Keratinocyte (primary cell): Measurements from ENCODE around the gene SCARF2. TPM values are rescaled to one million over a fixed set of nuclear protein-coding genes. Genes with fewer than 3 reads are reported as not detected.
A peak's percentile ranks its signal among the peaks of the same experiment; 100 is the strongest.
"Not testable (repeated sequence)": the region's sequence is repeated elsewhere in the genome, so short reads cannot be mapped to it uniquely, and the experiment has no call there.

Experiments
- DNase-seq: peaks from one replicate; pipeline ENCODE4 v3.0.0-alpha.2; 2011; ENCODE audit warnings: low read depth, missing footprints, low spot score
- FAIRE-seq: peaks from 2 replicates; lab custom pipeline; 2011; peaks lifted over from hg19 to GRCh38; lab: Jason Lieb, UNC
- H2AFZ ChIP-seq: 2 replicates; pipeline ENCODE4 v1.6.0; 2012; ENCODE audit warnings: low read length, control low read depth, inconsistent platforms; ENCODE audit not compliant: control insufficient read depth
- H3K27ac ChIP-seq: 2 replicates; pipeline ENCODE4 v1.5.1; 2011; ENCODE audit warnings: low read length; ENCODE audit not compliant: control insufficient read depth, insufficient read depth
- H3K27me3 ChIP-seq: 3 replicates; pipeline ENCODE4 v1.6.0; 2011; ENCODE audit warnings: low read length; ENCODE audit not compliant: control insufficient read depth, insufficient read depth; ENCODE audit errors: extremely low read depth
- H3K36me3 ChIP-seq, 2 experiments: 2 replicates in 1 of 2; 3 replicates in 1 of 2; pipeline ENCODE4 v1.5.1; 2011; ENCODE audit warnings: low read length in 2 of 2, mild to moderate bottlenecking in 1 of 2; ENCODE audit not compliant: control insufficient read depth in 2 of 2, insufficient read depth in 2 of 2; ENCODE audit errors: extremely low read depth in 1 of 2
- H3K4me1 ChIP-seq: 3 replicates; pipeline ENCODE4 v1.5.1; 2011; ENCODE audit warnings: low read length; ENCODE audit not compliant: control insufficient read depth, insufficient read depth; ENCODE audit errors: extremely low read depth
- H3K4me2 ChIP-seq: 3 replicates; pipeline ENCODE4 v1.6.0; 2011; ENCODE audit warnings: low read depth, low read length; ENCODE audit not compliant: control insufficient read depth, insufficient read depth; ENCODE audit errors: extremely low read depth
- H3K4me3 ChIP-seq, 3 experiments: fragments of 200-600 bp in 1 of 3; sonication (generic) in 1 of 3; 2 replicates in 2 of 3; 3 replicates in 1 of 3; pipeline ENCODE4 v1.5.1; 2011 to 2016; ENCODE audit warnings: low read length in 3 of 3, mild to moderate bottlenecking in 3 of 3, control low read depth in 2 of 3, inconsistent platforms in 1 of 3, low read depth in 1 of 3, mixed read lengths in 1 of 3, mixed run types in 1 of 3, moderate library complexity in 1 of 3; ENCODE audit not compliant: control insufficient read depth in 2 of 3, insufficient read depth in 2 of 3; ENCODE audit errors: extremely low read depth in 1 of 3
- H3K79me2 ChIP-seq: 2 replicates; pipeline ENCODE4 v1.6.0; 2012; ENCODE audit warnings: low read length; ENCODE audit not compliant: control insufficient read depth, insufficient read depth
- H3K9ac ChIP-seq: 3 replicates; pipeline ENCODE4 v1.6.0; 2011; ENCODE audit warnings: low read length; ENCODE audit not compliant: control insufficient read depth, insufficient read depth; ENCODE audit errors: extremely low read depth
- H3K9me1 ChIP-seq: 3 replicates; pipeline ENCODE4 v1.6.0; 2011; ENCODE audit warnings: low read length; ENCODE audit not compliant: control insufficient read depth, insufficient read depth; ENCODE audit errors: extremely low read depth
- H3K9me3 ChIP-seq: 2 replicates; pipeline ENCODE4 v1.5.1; 2012; ENCODE audit warnings: low read depth, low read length; ENCODE audit not compliant: control insufficient read depth
- H4K20me1 ChIP-seq: 3 replicates; pipeline ENCODE4 v1.6.0; 2011; ENCODE audit warnings: low read length; ENCODE audit not compliant: control insufficient read depth, insufficient read depth; ENCODE audit errors: extremely low read depth
- EZH2 ChIP-seq: IDR thresholded peaks from one replicate; pipeline ENCODE4 v1.6.1; 2012; ENCODE audit warnings: inconsistent platforms, mild to moderate bottlenecking, low read length, moderate library complexity
- dilution Hi-C: fragments of 300-500 bp; cut with MboI; formaldehyde crosslinking; loops from one replicate; pipeline ENCODE4 v1.7.0; 2020; ENCODE audit warnings: low sequenced_read_pairs; ENCODE audit not compliant: extremely low pct_ligation_motif_present
- polyA plus RNA-seq, 5 experiments: library from polyadenylated mRNA; depleted of rRNA in 3 of 5; stranded (reverse) in 3 of 5; stranded (forward) in 1 of 5; unstranded in 1 of 5; fragments of >200 nt; gene quantifications; 1 replicate in 1 of 5; 2 replicates in 3 of 5; 3 replicates in 1 of 5; pipeline versions ENCODE4 v1.2.1 to v1.2.3, GENCODE V29; 2011 to 2012; ENCODE audit warnings: missing spikeins in 2 of 5, low read depth in 1 of 5, low replicate concordance in 1 of 5
- TF ChIP-seq, protein P1 (sequence below), 3 experiments: IDR thresholded peaks in 1 of 3; conservative IDR thresholded peaks in 1 of 3; optimal IDR thresholded peaks in 1 of 3; 2 replicates in 2 of 3; 3 replicates in 1 of 3; pipeline versions ENCODE3 to v1.5.1; 2011; ENCODE audit warnings: low read length in 3 of 3, mild to moderate bottlenecking in 3 of 3, moderate library complexity in 2 of 3, control low read depth in 1 of 3, inconsistent platforms in 1 of 3; ENCODE audit not compliant: insufficient read depth in 2 of 3; ENCODE audit errors: extremely low read depth in 1 of 3

SCARF2 gene
- polyA plus RNA-seq, 1 donor (not counting 4 experiments of a cell fraction or from before 2014, with no cell fraction given) = 0.05 TPM

DNA sequence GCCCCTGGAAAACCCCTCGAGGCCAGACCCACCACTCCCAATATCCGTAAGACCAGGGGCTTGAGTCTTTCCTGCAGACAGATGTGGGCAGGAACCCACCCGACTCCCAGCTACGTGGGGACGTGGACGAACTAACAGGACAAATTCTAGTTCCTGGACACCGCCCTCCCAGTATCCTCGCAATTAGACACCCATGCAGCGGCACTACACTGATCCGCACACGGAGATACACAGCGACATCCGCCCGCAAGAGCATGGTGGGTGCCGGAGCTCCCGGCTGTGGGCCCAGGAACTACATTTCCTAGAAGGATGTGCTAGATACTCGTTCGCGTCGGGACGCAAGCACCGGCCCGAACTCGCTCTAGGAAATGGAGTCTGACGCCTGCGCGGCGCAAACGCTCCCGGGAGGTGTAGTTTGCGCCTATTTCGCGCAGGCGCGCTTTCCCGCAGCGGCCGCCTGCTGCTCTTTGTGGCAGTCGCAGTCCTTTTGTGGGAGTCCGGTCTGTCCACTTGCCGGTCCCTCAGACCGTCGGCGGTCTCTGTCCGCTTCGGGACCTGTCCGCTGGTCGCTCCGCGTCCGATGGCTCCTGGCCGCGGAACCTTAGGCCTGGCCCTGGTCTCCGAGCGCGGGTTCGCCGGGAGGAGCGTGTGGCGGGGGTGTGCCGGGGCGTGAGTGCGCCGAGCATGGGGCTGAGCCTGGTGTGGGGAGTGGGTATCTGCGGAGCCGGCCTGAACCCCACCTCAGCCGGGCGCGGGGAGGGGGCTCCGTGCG, 43.7 kb downstream of the SCARF2 start, which contains the start of gene ZNF74:
TSS of gene ZNF74 (plus strand) at position 447 of the 772 bp plus-strand sequence. CDS start 478 bp downstream, outside the sequence.
- Histone ChIP-seq H3K9me1 (no peaks in the 10 kb centered on the region), H3K4me1 (peaks cover 6% of the 10 kb centered on the region), H3K4me2 (peak within 1 kb of the TSS; percentile 87), H2AFZ (peak within 1 kb of the TSS; percentile 93), H3K9ac (peak within 1 kb of the TSS; percentile 75), H3K9me3 (no peaks in the 10 kb centered on the region), H3K27me3 (no peaks in the 10 kb centered on the region), H3K79me2 (peaks cover 11% of the 10 kb centered on the region), H3K27ac (peak within 1 kb of the TSS; percentile 29), H3K4me3 (peak within 1 kb of the TSS; percentile 72 to 88 (median 84)), H3K36me3 (peaks cover 0 to 7% of the 10 kb centered on the region in 2 experiments), H4K20me1 (no peaks in the 10 kb centered on the region)
- DNase-seq = peak; percentile 30
- dilution Hi-C loops = no loop called here
- TF ChIP-seq EZH2 = no peak
- TF ChIP-seq, protein P1, sequence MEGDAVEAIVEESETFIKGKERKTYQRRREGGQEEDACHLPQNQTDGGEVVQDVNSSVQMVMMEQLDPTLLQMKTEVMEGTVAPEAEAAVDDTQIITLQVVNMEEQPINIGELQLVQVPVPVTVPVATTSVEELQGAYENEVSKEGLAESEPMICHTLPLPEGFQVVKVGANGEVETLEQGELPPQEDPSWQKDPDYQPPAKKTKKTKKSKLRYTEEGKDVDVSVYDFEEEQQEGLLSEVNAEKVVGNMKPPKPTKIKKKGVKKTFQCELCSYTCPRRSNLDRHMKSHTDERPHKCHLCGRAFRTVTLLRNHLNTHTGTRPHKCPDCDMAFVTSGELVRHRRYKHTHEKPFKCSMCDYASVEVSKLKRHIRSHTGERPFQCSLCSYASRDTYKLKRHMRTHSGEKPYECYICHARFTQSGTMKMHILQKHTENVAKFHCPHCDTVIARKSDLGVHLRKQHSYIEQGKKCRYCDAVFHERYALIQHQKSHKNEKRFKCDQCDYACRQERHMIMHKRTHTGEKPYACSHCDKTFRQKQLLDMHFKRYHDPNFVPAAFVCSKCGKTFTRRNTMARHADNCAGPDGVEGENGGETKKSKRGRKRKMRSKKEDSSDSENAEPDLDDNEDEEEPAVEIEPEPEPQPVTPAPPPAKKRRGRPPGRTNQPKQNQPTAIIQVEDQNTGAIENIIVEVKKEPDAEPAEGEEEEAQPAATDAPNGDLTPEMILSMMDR (optimal IDR thresholded peaks at IDR 0.05 in 1 of 3, IDR thresholded peaks at IDR 0.05 in 1 of 3, conservative IDR thresholded peaks at IDR 0.05 in 1 of 3; ENCODE audit: extremely low read depth in 1 of 3, insufficient read depth in 2 of 3, low read length in 3 of 3) = no peak
- peak; percentile 88 for FAIRE-seq

DNA sequence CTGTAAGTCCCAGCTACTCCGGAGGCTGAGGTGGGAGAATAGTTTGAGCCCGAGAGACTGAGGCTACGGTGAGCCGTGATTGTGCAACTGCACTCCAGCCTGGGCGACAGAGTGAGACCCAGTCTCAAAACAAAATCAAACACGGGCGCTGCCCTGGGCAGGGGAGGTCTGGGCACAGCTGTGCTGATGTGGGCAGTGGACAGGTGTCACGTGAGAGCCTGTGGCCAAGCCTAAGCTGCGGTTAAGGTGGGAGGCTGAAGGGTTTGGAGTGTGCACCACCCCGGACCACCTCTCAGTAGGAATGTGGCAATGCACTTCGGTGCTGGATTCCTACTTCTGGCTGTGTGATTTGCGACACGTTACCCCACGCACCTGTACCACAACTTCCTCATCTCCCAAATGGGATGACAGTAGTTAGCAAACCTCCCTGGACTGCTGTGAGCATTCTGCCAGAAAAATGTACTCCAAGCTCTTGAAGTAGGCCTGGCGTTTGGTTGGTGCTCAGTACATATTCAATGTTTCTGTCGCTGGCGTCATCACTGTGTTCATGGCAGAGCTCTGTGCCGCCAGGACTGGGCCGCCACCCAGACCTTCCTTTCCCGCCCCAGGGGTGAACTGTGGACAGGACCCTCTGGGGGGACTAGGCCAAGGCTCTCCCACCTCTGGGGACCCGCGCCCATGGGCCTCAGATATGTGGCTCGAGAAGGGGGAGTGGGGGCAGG, 44.5 kb downstream of the SCARF2 start:
- H3K4me2 ChIP-seq = peak overlapping the region; percentile 87
- H3K9me3 ChIP-seq = no peaks in the 10 kb centered on the region
- H3K36me3 ChIP-seq = peaks cover 0 to 7% of the 10 kb centered on the region in 2 experiments
- H3K79me2 ChIP-seq = peaks cover 11% of the 10 kb centered on the region
- H3K4me1 ChIP-seq = peaks cover 6% of the 10 kb centered on the region
- DNase-seq (no peak), FAIRE-seq (peak; percentile 20)
- no peaks in the 10 kb centered on the region for H4K20me1 ChIP-seq
- H3K27me3 ChIP-seq = no peaks in the 10 kb centered on the region
- peak overlapping the region; percentile 75 for H3K9ac ChIP-seq
- no peaks in the 10 kb centered on the region for H3K9me1 ChIP-seq
- H3K4me3 ChIP-seq = peak overlapping the region; percentile 72 to 88 (median 84)
- TF ChIP-seq, protein P1 (optimal IDR thresholded peaks at IDR 0.05 in 1 of 3, IDR thresholded peaks at IDR 0.05 in 1 of 3, conservative IDR thresholded peaks at IDR 0.05 in 1 of 3; ENCODE audit: extremely low read depth in 1 of 3, insufficient read depth in 2 of 3, low read length in 3 of 3) = no peak
- TF ChIP-seq EZH2 = no peak
- peak overlapping the region; percentile 29 for H3K27ac ChIP-seq
- H2AFZ ChIP-seq = peak overlapping the region; percentile 93
- dilution Hi-C loops = no loop called here

DNA sequence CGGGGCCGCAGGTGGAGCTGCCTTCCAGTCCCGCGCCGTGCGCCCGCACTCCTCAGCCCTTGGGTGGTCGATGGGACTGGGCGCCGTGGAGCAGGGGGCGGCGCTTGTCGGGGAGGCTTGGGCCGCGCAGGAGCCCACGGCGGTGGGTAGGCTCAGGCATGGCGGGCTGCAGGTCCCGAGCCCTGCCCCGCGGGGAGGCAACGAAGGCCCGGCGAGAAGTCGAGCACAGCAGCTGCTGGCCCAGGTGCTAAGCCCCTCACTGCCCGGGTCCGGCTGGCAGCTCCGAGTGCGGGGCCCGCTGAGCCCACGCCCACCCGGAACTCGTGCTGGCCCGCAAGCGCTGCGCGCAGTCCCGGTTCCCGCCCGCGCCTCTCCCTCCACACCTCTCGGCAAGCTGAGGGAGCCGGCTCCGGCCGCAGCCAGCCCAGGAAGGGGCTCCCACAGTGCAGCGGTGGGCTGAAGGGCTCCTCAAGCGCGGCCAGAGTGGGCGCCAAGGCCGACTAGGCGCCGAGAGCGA, 45.2 kb downstream of the SCARF2 start:
- H3K4me1 ChIP-seq, H4K20me1 ChIP-seq, FAIRE-seq, H3K27me3 ChIP-seq, H3K4me3 ChIP-seq, H3K4me2 ChIP-seq, H3K36me3 ChIP-seq, H3K9me1 ChIP-seq, H3K27ac ChIP-seq, H3K79me2 ChIP-seq, DNase-seq, H2AFZ ChIP-seq, H3K9ac ChIP-seq, dilution Hi-C loops, H3K9me3 ChIP-seq: not testable (repeated sequence)
